ENCODE data around the gene MPEG1. TPM values are rescaled to one million over a fixed set of nuclear protein-coding genes. Genes with fewer than 3 reads are reported as not detected.

MPEG1 gene
- total and polyA plus RNA-seq, 5 donors from 2014 or later = 0.07 to 1.8 (median 0.26) TPM; not detected in 1

- H3K36me3 ChIP-seq (ENCODE audit: control insufficient read depth, insufficient read depth, low read length) = no peaks in the 10 kb centered on the region
- ATAC-seq (ENCODE audit: low read depth in 2 of 2) = peak; percentile 47 to 61
Measured at GRCh38 chr11:59186130-59186594, 26.6 kb downstream of the MPEG1 start.

GRCh38 chr11:59185386-59185945, 27.3 kb downstream of the MPEG1 start:
- ATAC-seq (ENCODE audit: low read depth in 2 of 2) (no peak), DNase-seq (no peak)
- no peaks in the 10 kb centered on the region for H3K4me1 Mint-ChIP-seq
- no peak overlapping the region for H3K27ac Mint-ChIP-seq
- H3K36me3 ChIP-seq (ENCODE audit: control insufficient read depth, insufficient read depth, low read length) = no peaks in the 10 kb centered on the region
- no peak overlapping the region for H3K27ac ChIP-seq (ENCODE audit: insufficient read depth, low read length, poor library complexity, severe bottlenecking)
- H3K4me3 ChIP-seq (ENCODE audit: low read depth, low read length) = no peak overlapping the region
- no peaks in the 10 kb centered on the region for H3K36me3 Mint-ChIP-seq
- H3K27me3 ChIP-seq (ENCODE audit: control insufficient read depth, insufficient read depth, low read length) = peaks cover 3% of the 10 kb centered on the region
- H3K27me3 Mint-ChIP-seq = peaks cover 11% of the 10 kb centered on the region
- H3K9me3 Mint-ChIP-seq = peaks cover 0 to 2% (median 0%) of the 10 kb centered on the region in 7 donors
- H3K4me1 ChIP-seq (ENCODE audit: control insufficient read depth, insufficient read depth, low read length, poor library complexity, severe bottlenecking) = no peaks in the 10 kb centered on the region
- no peak overlapping the region for H3K4me3 Mint-ChIP-seq
- no peaks in the 10 kb centered on the region for H3K9me3 ChIP-seq (ENCODE audit: control insufficient read depth in 2 of 2, low read length in 2 of 2)

More at GRCh38 chr11:59186130-59186594, 26.6 kb downstream of the MPEG1 start:
- Histone ChIP-seq H3K4me3 (ENCODE audit: low read depth, low read length) (no peak overlapping the region), H3K27me3 (ENCODE audit: control insufficient read depth, insufficient read depth, low read length) (peaks cover 3% of the 10 kb centered on the region), H3K9me3 (ENCODE audit: control insufficient read depth in 2 of 2, low read length in 2 of 2) (no peaks in the 10 kb centered on the region), H3K27ac (ENCODE audit: insufficient read depth, low read length, poor library complexity, severe bottlenecking) (no peak overlapping the region), H3K4me1 (ENCODE audit: control insufficient read depth, insufficient read depth, low read length, poor library complexity, severe bottlenecking) (no peaks in the 10 kb centered on the region)
- no peak overlapping the region for H3K4me3 Mint-ChIP-seq
- no peak overlapping the region for H3K27ac Mint-ChIP-seq
- no peaks in the 10 kb centered on the region for H3K36me3 Mint-ChIP-seq
- no peaks in the 10 kb centered on the region for H3K9me3 Mint-ChIP-seq
- H3K27me3 Mint-ChIP-seq = peaks cover 4% of the 10 kb centered on the region
- no peaks in the 10 kb centered on the region for H3K4me1 Mint-ChIP-seq
- peak; percentile 20 to 43 (median 41) for DNase-seq

GRCh38 chr11:59184691-59185339, 27.9 kb downstream of the MPEG1 start:
- H3K9me3 ChIP-seq (ENCODE audit: control insufficient read depth in 2 of 2, low read length in 2 of 2) = no peaks in the 10 kb centered on the region
- no peak overlapping the region for H3K27ac ChIP-seq (ENCODE audit: insufficient read depth, low read length, poor library complexity, severe bottlenecking)
- H3K9me3 Mint-ChIP-seq = peaks cover 0 to 2% (median 0%) of the 10 kb centered on the region in 7 donors
- no peaks in the 10 kb centered on the region for H3K36me3 Mint-ChIP-seq
- H3K27me3 Mint-ChIP-seq = peaks cover 12% of the 10 kb centered on the region
- no peaks in the 10 kb centered on the region for H3K36me3 ChIP-seq (ENCODE audit: control insufficient read depth, insufficient read depth, low read length)
- no peaks in the 10 kb centered on the region for H3K4me1 Mint-ChIP-seq
- no peak overlapping the region for H3K4me3 ChIP-seq (ENCODE audit: low read depth, low read length)
- H3K27ac Mint-ChIP-seq = no peak overlapping the region
- H3K4me3 Mint-ChIP-seq = no peak overlapping the region
- ATAC-seq (ENCODE audit: low read depth in 2 of 2) (no peak), DNase-seq (no peak)
- peaks cover 3% of the 10 kb centered on the region for H3K27me3 ChIP-seq (ENCODE audit: control insufficient read depth, insufficient read depth, low read length)
- no peaks in the 10 kb centered on the region for H3K4me1 ChIP-seq (ENCODE audit: control insufficient read depth, insufficient read depth, low read length, poor library complexity, severe bottlenecking)

GRCh38 chr11:59183771-59184170, 29.0 kb downstream of the MPEG1 start:
- H3K27me3 Mint-ChIP-seq = peaks cover 12% of the 10 kb centered on the region
- ATAC-seq (ENCODE audit: low read depth in 2 of 2) (no peak), DNase-seq (no peak)
- Histone ChIP-seq H3K4me1 (ENCODE audit: control insufficient read depth, insufficient read depth, low read length, poor library complexity, severe bottlenecking) (no peaks in the 10 kb centered on the region), H3K9me3 (ENCODE audit: control insufficient read depth in 2 of 2, low read length in 2 of 2) (peaks cover 0 to 2% of the 10 kb centered on the region in 2 experiments), H3K36me3 (ENCODE audit: control insufficient read depth, insufficient read depth, low read length) (no peaks in the 10 kb centered on the region), H3K27ac (ENCODE audit: insufficient read depth, low read length, poor library complexity, severe bottlenecking) (no peak overlapping the region), H3K4me3 (ENCODE audit: low read depth, low read length) (no peak overlapping the region), H3K27me3 (ENCODE audit: control insufficient read depth, insufficient read depth, low read length) (peaks cover 3% of the 10 kb centered on the region)
- H3K36me3 Mint-ChIP-seq = no peaks in the 10 kb centered on the region
- H3K4me1 Mint-ChIP-seq = no peaks in the 10 kb centered on the region
- no peak overlapping the region for H3K27ac Mint-ChIP-seq
- no peak overlapping the region for H3K4me3 Mint-ChIP-seq
- H3K9me3 Mint-ChIP-seq = peaks cover 0 to 5% (median 0%) of the 10 kb centered on the region in 7 donors

- no peaks in the 10 kb centered on the region for H3K36me3 Mint-ChIP-seq
- peak in 1 of 3 donors; percentile 18 for DNase-seq
- no peak for ATAC-seq (ENCODE audit: low read depth in 2 of 2)
- Histone ChIP-seq H3K4me1 (ENCODE audit: control insufficient read depth, insufficient read depth, low read length, poor library complexity, severe bottlenecking) (no peaks in the 10 kb centered on the region), H3K27ac (ENCODE audit: insufficient read depth, low read length, poor library complexity, severe bottlenecking) (no peak overlapping the region), H3K27me3 (ENCODE audit: control insufficient read depth, insufficient read depth, low read length) (peaks cover 3% of the 10 kb centered on the region), H3K36me3 (ENCODE audit: control insufficient read depth, insufficient read depth, low read length) (no peaks in the 10 kb centered on the region), H3K4me3 (ENCODE audit: low read depth, low read length) (no peak overlapping the region), H3K9me3 (ENCODE audit: control insufficient read depth in 2 of 2, low read length in 2 of 2) (peaks cover 0 to 2% of the 10 kb centered on the region in 2 experiments)
- H3K27me3 Mint-ChIP-seq = peaks cover 15% of the 10 kb centered on the region
- no peaks in the 10 kb centered on the region for H3K4me1 Mint-ChIP-seq
- H3K9me3 Mint-ChIP-seq = peaks cover 0 to 5% (median 0%) of the 10 kb centered on the region in 7 donors
- H3K4me3 Mint-ChIP-seq = no peak overlapping the region
- H3K27ac Mint-ChIP-seq = no peak overlapping the region
Measured at GRCh38 chr11:59182457-59183151, 30.1 kb downstream of the MPEG1 start.

- H3K27me3 ChIP-seq (ENCODE audit: control insufficient read depth, insufficient read depth, low read length) = peaks cover under 1% of the 10 kb centered on the region
- H3K4me1 Mint-ChIP-seq = no peaks in the 10 kb centered on the region
- no peaks in the 10 kb centered on the region for H3K36me3 ChIP-seq (ENCODE audit: control insufficient read depth, insufficient read depth, low read length)
- DNase-seq (no peak), ATAC-seq (ENCODE audit: low read depth in 2 of 2) (no peak)
- H3K36me3 Mint-ChIP-seq = no peaks in the 10 kb centered on the region
- H3K4me3 Mint-ChIP-seq = no peak overlapping the region
- H3K27ac ChIP-seq (ENCODE audit: insufficient read depth, low read length, poor library complexity, severe bottlenecking) = no peak overlapping the region
- no peaks in the 10 kb centered on the region for H3K4me1 ChIP-seq (ENCODE audit: control insufficient read depth, insufficient read depth, low read length, poor library complexity, severe bottlenecking)
- no peak overlapping the region for H3K4me3 ChIP-seq (ENCODE audit: low read depth, low read length)
- H3K27ac Mint-ChIP-seq = no peak overlapping the region
- peaks cover 0 to 5% (median 0%) of the 10 kb centered on the region in 7 donors for H3K9me3 Mint-ChIP-seq
- H3K9me3 ChIP-seq (ENCODE audit: control insufficient read depth in 2 of 2, low read length in 2 of 2) = peaks cover 0 to 2% of the 10 kb centered on the region in 2 experiments
- H3K27me3 Mint-ChIP-seq = peaks cover 18% of the 10 kb centered on the region
Measured at GRCh38 chr11:59181746-59182456, 30.8 kb downstream of the MPEG1 start.

- no peak overlapping the region for H3K4me3 ChIP-seq (ENCODE audit: low read depth, low read length)
- DNase-seq = no peak
- no peaks in the 10 kb centered on the region for H3K36me3 ChIP-seq (ENCODE audit: control insufficient read depth, insufficient read depth, low read length)
- Mint-ChIP-seq H3K27ac (no peak overlapping the region), H3K9me3 (peaks cover 0 to 5% (median 0%) of the 10 kb centered on the region in 7 donors), H3K27me3 (peaks cover 21% of the 10 kb centered on the region), H3K36me3 (no peaks in the 10 kb centered on the region), H3K4me1 (no peaks in the 10 kb centered on the region), H3K4me3 (no peak overlapping the region)
- no peak for ATAC-seq (ENCODE audit: low read depth in 2 of 2)
- H3K27me3 ChIP-seq (ENCODE audit: control insufficient read depth, insufficient read depth, low read length) = peaks cover 2% of the 10 kb centered on the region
- no peak overlapping the region for H3K27ac ChIP-seq (ENCODE audit: insufficient read depth, low read length, poor library complexity, severe bottlenecking)
- peaks cover 0 to 2% of the 10 kb centered on the region in 2 experiments for H3K9me3 ChIP-seq (ENCODE audit: control insufficient read depth in 2 of 2, low read length in 2 of 2)
- no peaks in the 10 kb centered on the region for H3K4me1 ChIP-seq (ENCODE audit: control insufficient read depth, insufficient read depth, low read length, poor library complexity, severe bottlenecking)
Measured at GRCh38 chr11:59180907-59181306, 31.8 kb downstream of the MPEG1 start.

Measured in CD4-positive, CD25-positive, alpha-beta regulatory T cell (primary cell).